Naive B cell (primary cell): ENCODE results near the gene MPP4. TPM values are rescaled to one million over a fixed set of nuclear protein-coding genes. Genes with fewer than 3 reads are reported as not detected.

Experiments used
- polyA plus RNA-seq, 6 donors: library from polyadenylated mRNA; unstranded; fragments of 300-500 nt; fragmentation: Illumina TruSeq; gene quantifications; one replicate each; pipeline ENCODE4 v1.2.3, GENCODE V29; 2021; ENCODE audit warnings: low read depth in 6 of 6

MPP4 gene
- polyA plus RNA-seq, 6 donors from 2014 or later: not detected

Other genes starting within 250 kb of the MPP4 start
- 100 to 1,000 TPM in 1 of 6 donors, 10 to 100 TPM in 5; 39.8 to 131 (median 61.4) TPM for gene TRAK2, start 247.2 kb downstream of the MPP4 start, polyA plus RNA-seq
- gene STRADB, start 246.9 kb downstream of the MPP4 start, polyA plus RNA-seq: 100 to 1,000 TPM in 4 of 6 donors, 10 to 100 TPM in 2; 84.8 to 200 (median 124) TPM
- gene TMEM237, start 55.1 kb downstream of the MPP4 start, polyA plus RNA-seq: 1 to 10 TPM; 1.9 to 4.7 (median 2.5) TPM
- 1 to 10 TPM; 2.4 to 4.6 (median 4.0) TPM for gene ALS2, start 82.3 kb upstream of the MPP4 start, polyA plus RNA-seq
- not detected for gene CDK15, start 107.9 kb upstream of the MPP4 start, polyA plus RNA-seq